ENCODE results near the gene NR2F1.
A peak's percentile ranks its signal among the peaks of the same experiment; 100 is the strongest.
"Not testable (repeated sequence)": the region's sequence is repeated elsewhere in the genome, so short reads cannot be mapped to it uniquely, and the experiment has no call there.

NR2F1 gene

GRCh38 chr5:93582677-93583438 is at the start of gene NR2F1:
NR2F1 (plus strand) TSS chr5:93583222; CDS start chr5:93585024, 1,802 bp downstream.
- DNase-seq, result peak; percentile 68

GRCh38 chr5:93545872-93546271 is 37.1 kb upstream of the NR2F1 start:
- no peak for DNase-seq

GRCh38 chr5:93549594-93549993 is 33.4 kb upstream of the NR2F1 start:
- DNase-seq, result not testable (repeated sequence)

- DNase-seq, result no peak
Observed at GRCh38 chr5:93557021-93557604, 25.9 kb upstream of the NR2F1 start.

GRCh38 chr5:93566091-93566490 is 16.9 kb upstream of the NR2F1 start:
- no peak for DNase-seq

- DNase-seq, result no peak
Observed at GRCh38 chr5:93567424-93567823, 15.6 kb upstream of the NR2F1 start.

- no peak for DNase-seq
Observed at GRCh38 chr5:93569300-93570160, 13.5 kb upstream of the NR2F1 start.

- DNase-seq, result no peak
Observed at GRCh38 chr5:93570294-93571113, 12.5 kb upstream of the NR2F1 start.

- DNase-seq, result no peak
Observed at GRCh38 chr5:93571114-93571949, 11.7 kb upstream of the NR2F1 start.

- DNase-seq, result peak; percentile 52
Observed at GRCh38 chr5:93572101-93572607, 10.9 kb upstream of the NR2F1 start.

- DNase-seq, result no peak
Observed at GRCh38 chr5:93572608-93573353, 10.2 kb upstream of the NR2F1 start.

GRCh38 chr5:93573354-93574351 is 9.4 kb upstream of the NR2F1 start:
- no peak for DNase-seq

GRCh38 chr5:93574491-93575305 is 8.3 kb upstream of the NR2F1 start:
- DNase-seq, result no peak

- no peak for DNase-seq
Observed at GRCh38 chr5:93575461-93576414, 7.3 kb upstream of the NR2F1 start.

GRCh38 chr5:93576994-93577853 is 5.8 kb upstream of the NR2F1 start:
- DNase-seq, result no peak

Data from right forelimb (tissue), 1 donor.